T-helper 2 cell treated with Interferon-gamma antibody and Interleukin-4, amounts not matched to agents 100 ng/mL and 5 ng/mL, for 36 hours (primary cell): ENCODE data around the gene TBK1. TPM values are rescaled to one million over a fixed set of nuclear protein-coding genes. Genes with fewer than 3 reads are reported as not detected.
"Not testable (repeated sequence)": the region's sequence is repeated elsewhere in the genome, so short reads cannot be mapped to it uniquely, and the experiment has no call there.

ENCODE experiments used
- intact Hi-C: fragments of 100-400 bp; cut with micrococcal nuclease; formaldehyde crosslinking; loops from one replicate; pipeline ENCODE4 v1.15.1; 2023
- total RNA-seq: library from RNA; stranded (reverse); gene quantifications from 2 replicates; pipeline ENCODE4 v1.2.3, GENCODE V29; 2022

Gene TBK1
- total RNA-seq, 1 donor from 2014 or later, result 39.1 TPM

DNA sequence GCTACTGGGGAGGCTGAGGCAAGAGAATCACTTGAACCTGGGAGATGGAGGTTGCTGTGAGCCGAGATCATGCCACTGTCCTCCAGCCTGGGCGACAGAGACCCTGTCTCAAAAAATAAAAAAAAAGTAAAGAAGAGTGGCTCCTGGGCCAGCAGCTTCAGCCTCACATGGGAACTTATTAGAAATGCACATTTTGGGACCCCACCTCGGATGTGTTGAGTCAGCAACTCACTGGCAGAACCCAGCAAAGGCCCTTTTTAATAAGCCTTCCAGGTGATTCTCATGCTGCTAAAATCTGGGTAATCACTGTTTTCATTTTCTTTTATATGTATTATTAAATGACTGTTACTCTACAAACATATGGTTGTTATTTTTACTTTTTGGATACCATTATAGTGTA is 41.6 kb downstream of the TBK1 start:
- intact Hi-C loops, result loop anchor here (5.0 kb wide), 1 partner anchor 41 kb away; the partner anchor contains the start of gene TBK1

DNA sequence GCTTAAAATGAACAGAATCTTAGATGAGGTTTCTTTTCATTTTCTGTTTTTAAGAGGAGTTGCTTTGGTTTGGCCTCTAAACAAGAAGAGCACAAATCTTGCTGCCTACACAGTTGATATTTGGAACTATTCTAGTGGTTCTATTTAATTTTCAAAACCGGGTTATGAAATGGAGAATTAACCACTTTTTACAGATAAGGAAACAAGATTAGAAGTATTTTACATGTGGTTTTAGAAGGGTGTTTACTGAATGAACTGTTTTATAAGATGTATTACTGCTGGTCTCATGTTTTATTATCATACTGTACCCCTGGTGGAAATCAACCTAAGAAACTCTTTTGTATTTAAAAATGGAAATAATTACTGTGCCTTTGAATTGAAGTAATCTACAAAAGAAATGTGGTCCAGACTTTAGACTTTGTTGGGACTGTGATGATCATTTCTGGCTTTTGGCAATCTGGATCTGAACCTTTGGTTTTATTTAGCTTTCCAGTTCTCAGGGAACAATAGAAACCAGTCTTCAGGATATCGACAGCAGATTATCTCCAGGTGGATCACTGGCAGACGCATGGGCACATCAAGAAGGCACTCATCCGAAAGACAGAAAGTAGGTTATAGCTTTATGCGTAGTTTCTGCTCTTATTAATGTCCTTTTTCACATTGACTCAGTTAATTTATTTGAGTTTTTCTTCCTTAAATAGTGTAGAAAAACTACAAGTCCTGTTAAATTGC is 43.2 kb downstream of the TBK1 start:
- intact Hi-C loops, result loop anchor here (5.0 kb wide), 1 partner anchor 43 kb away; the partner anchor contains the start of gene TBK1

GRCh38 chr12:64496839-64497400 is 45.0 kb downstream of the TBK1 start:
- intact Hi-C loops, result no loop called here

GRCh38 chr12:64497484-64497883 is 45.6 kb downstream of the TBK1 start:
- intact Hi-C loops, result no loop called here

DNA sequence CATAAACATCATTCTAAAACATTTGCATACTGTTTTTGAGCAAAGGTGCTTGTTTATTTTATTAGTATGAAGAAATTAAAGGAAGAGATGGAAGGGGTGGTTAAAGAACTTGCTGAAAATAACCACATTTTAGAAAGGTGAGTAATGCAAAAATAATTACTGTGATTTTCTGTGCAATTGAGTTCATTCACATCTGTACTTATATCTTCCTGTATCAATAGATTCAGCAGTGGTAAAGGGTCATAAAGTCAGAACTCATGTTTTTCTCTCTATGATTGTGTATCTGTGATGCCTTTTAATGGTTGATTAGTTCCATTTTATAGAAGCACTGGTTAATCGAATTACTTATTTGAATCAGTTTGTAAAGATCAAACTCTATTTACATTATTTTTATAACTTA is 46.0 kb downstream of the TBK1 start:
- intact Hi-C loops, result no loop called here

- intact Hi-C loops, result no loop called here
Measured at GRCh38 chr12:64500394-64500793, 48.5 kb downstream of the TBK1 start.

GRCh38 chr12:64501486-64501885 is 49.6 kb downstream of the TBK1 start:
- intact Hi-C loops, result no loop called here

DNA sequence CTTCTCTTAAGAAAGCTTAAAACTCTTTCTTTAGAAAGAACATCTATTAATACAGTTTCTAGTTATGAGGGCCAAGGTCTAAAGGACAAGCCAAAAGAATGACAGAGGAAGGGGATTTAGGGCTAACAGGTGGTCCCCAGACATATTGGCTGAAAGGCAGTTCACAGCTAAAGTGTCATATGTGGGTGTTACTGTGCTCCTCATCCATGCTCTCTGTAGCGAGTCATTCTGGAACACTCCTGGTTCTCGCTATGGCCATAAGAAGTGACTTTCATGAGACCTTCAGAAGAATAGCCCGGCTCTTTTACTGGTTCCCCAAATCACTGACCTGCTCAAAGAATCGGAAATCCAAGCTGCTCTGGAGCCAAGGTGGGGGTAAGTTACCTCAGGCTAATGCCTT is 55.0 kb downstream of the TBK1 start:
- intact Hi-C loops, result no loop called here

DNA sequence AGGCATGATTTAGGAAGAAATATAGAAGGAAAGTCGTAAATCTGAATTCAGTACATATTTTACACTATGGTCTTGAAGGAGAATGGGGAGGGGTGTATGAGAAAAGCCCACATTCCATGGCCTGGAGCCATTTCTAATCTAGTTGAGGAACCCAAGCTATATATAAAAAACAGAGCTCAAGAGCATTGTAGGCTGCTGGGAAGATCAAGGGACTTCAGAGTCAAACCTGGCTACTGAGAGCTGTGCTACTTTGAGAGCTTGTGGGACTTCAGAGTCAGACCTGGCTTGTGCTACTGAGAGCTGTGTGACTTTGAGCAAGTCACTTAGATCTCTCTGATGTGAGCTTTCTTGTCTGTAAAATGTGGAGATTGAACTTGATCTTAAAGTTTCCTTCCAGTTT is 58.7 kb downstream of the TBK1 start:
- intact Hi-C loops, result no loop called here

DNA sequence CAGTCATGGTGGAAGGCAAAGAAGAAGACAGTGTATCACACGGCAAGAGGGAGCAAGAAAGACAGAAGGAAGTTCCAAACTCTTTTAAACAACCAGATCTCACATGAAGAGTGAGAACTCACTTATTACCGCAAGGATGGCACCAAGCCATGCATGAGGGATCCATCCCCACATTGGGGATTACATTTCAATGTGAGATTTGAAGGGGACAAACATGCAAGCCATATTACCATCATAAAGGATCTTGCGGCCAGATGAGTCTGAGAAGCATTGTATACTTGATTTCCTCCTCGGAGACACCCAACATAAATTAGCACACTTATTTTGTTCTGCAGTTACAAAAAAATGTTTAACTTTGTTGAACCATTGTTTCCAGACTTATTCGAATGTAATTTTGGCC is 66.5 kb downstream of the TBK1 start:
- intact Hi-C loops, result no loop called here

- intact Hi-C loops, result no loop called here
Measured at GRCh38 chr12:64521833-64522232, 69.9 kb downstream of the TBK1 start.

DNA sequence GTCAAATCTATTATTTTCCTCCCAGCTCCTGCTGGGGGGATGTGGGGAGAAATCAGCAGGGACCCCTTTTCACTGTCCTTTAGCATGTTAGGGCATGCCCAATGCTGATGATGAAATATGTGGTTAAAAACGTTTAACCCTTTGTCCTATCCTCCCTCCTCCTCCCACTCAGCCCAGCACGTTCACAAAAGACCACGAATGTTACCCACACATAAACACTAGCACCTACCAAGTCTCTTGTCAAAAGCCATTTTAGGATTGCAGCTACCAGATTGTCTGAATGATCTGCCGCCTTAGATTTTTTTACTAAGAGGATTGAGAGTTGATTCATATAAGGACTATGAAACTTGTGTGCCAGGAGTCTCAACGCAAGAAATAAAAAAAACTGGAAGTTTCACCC is 70.4 kb downstream of the TBK1 start:
- intact Hi-C loops, result no loop called here

- intact Hi-C loops, result no loop called here
Measured at GRCh38 chr12:64522807-64523206, 70.9 kb downstream of the TBK1 start.

DNA sequence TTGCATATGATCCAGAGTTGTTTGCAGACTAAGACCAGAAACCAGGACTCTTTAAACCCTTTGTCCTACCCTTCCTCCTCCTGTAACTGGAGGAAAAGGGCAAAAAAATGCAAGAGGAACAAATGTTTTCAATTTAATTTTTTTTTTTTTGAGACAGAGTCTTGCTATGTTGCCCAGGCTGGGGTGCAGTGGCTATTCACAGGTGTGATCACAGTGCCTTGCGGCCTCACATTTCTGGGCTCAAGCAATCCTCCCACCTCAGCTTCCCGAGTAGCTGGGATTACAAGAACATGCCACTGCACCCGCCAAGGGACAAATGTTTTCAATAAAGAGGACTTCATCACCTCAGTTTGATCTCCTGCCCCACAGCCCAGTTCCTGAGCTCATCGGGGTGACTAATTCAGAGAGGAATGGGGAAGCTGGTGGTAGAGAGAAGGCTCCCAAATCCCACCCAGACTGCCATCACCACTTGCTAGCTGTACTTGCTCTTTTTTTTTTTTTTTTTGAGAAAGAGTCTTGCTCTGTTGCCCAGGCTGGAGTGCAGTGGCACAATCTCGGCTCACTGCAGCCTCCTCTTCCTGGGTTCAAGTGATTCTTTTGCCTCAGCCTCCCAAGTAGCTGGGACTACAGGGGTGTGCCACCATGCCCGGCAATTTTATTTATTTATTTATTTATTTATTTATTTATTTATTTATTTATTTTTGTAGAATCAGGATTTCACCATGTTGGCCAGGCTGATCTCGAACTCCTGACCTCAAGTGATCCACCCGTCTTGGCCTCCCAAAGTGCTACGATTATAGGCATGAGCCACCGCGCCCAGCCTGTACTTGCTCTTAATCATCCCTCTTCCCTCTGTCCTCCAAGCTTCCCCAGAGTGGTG is 71.9 kb downstream of the TBK1 start:
- intact Hi-C loops, result not testable (repeated sequence)

DNA sequence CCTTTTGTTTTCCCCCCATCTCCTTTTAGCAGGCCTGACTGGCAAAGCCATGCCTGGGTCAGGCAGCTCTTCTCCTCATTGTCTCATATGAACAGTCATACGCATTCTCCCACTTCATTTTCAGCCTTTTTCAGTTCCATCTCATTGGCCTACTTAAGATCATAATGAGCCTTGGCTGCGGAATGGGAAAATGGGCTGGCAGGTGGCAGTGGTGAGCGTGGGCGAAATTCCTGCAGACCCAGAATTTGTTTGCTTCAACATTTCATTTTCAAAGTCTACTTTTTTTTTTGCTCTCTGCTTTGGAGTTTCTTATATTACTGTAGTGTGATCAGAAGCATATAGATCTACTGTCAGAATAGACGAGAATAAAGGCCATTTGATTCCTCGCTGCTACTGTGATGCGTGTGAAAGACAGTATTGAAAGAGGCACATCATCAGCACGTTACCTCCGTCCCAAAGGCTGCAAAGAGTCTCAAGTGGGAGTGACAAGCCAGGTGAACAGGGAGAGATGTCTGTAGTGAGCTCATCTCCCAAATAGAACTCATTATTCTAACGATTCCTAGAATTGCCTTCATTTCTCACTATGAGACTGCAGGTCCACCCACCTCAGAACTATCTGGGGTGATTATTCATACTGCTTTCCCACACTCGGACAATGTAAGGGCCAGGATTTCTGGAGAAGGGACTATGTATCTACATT is 73.7 kb downstream of the TBK1 start:
- intact Hi-C loops, result no loop called here

DNA sequence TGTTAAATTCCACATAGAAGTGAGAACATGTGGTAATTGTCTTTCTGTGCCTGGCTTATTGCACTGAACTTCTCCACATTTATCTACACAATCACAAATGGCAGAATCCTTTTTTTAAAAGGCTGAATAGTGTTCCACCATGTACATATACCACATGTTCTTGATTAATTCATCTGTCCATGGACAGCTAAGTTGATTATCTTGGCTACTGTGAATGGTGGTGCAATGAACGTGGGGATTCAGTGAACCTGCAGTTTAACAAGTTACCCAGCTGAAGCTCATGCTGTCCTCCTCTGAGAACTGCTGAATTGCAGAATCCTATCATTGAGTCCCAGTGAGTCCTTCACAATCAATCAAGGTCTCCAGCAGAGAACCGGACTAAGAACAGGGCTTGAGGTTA is 74.9 kb downstream of the TBK1 start:
- intact Hi-C loops, result no loop called here

- intact Hi-C loops, result no loop called here
Measured at GRCh38 chr12:64528616-64529015, 76.7 kb downstream of the TBK1 start.

- intact Hi-C loops, result no loop called here
Measured at GRCh38 chr12:64530566-64530965, 78.6 kb downstream of the TBK1 start.

- intact Hi-C loops, result no loop called here
Measured at GRCh38 chr12:64531665-64532334, 79.9 kb downstream of the TBK1 start.

DNA sequence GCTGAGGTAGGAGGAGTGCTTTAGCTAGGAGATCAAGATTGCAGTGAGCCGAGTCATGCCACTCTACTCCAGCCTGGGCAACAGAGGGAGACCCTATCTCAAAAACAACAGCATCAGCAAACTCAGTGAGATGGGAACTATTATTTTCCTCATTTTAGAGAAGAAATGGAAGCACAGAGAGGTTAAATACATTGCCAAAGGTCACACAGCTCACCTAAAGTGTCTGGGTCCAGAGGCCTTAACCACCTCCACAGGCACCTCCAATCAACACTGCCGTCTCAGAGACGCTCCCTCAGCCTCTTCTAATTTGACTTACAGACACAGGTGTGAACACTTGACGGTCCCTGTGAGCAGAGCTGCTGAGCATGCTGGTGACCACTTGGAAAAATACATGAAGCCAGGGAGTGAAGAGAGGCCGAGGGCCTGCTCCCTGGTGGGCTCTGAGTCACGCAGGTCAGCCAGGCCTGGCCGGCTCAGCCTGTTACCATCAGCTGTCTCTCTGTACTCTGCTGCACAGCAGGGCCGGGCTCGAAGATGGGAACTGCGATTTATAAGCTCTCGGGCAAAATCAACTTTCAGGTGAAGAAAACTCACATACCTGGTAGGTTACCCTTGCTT is 80.9 kb downstream of the TBK1 start:
- intact Hi-C loops, result no loop called here
